Activated naive CD8-positive, alpha-beta T cell treated with anti-CD3 and anti-CD28 coated beads for 36 hours (primary cell): ENCODE results near the gene HOXD9. TPM values are rescaled to one million over a fixed set of nuclear protein-coding genes. Genes with fewer than 3 reads are reported as not detected.

Source experiments
- DNase-seq: peaks from one replicate; pipeline ENCODE4 v3.0.0; 2021
- H3K27ac Mint-ChIP-seq: one replicate; pipeline ENCODE4 v1.8.0; 2022; ENCODE audit warnings: mild to moderate bottlenecking, moderate library complexity, mixed read lengths
- H3K27me3 Mint-ChIP-seq: one replicate; pipeline ENCODE4 v1.8.0; 2022; ENCODE audit warnings: mild to moderate bottlenecking, mixed read lengths
- H3K36me3 Mint-ChIP-seq: one replicate; pipeline ENCODE4 v1.8.0; 2021; ENCODE audit warnings: mild to moderate bottlenecking, mixed read lengths
- H3K4me1 Mint-ChIP-seq: one replicate; pipeline ENCODE4 v1.8.0; 2021; ENCODE audit warnings: mixed read lengths
- H3K4me3 Mint-ChIP-seq: one replicate; pipeline ENCODE4 v1.8.0; 2022; ENCODE audit warnings: mild to moderate bottlenecking, moderate library complexity, mixed read lengths
- H3K9me3 Mint-ChIP-seq: one replicate; pipeline ENCODE4 v1.8.0; 2022; ENCODE audit warnings: mixed read lengths
- total RNA-seq, 2 experiments: library from RNA; stranded (reverse); gene quantifications; one replicate each; pipeline ENCODE4 v1.2.3, GENCODE V29; 2021

HOXD9 gene
- total RNA-seq, 2 experiments from 2014 or later: not detected

GRCh38 chr2:176121190-176122051 is 1.1 kb upstream of the HOXD9 start:
- Mint-ChIP-seq H3K27ac (no peak overlapping the region), H3K9me3 (peaks cover 5% of the 10 kb centered on the region), H3K4me1 (peaks cover 7% of the 10 kb centered on the region), H3K4me3 (no peak overlapping the region), H3K27me3 (peaks cover 95% of the 10 kb centered on the region), H3K36me3 (peaks cover 6% of the 10 kb centered on the region)
- no peak for DNase-seq

GRCh38 chr2:176122052-176122682 is 352 bp upstream of the HOXD9 start:
- Mint-ChIP-seq H3K9me3 (peaks cover 2% of the 10 kb centered on the region), H3K27me3 (peaks cover 95% of the 10 kb centered on the region)

GRCh38 chr2:176123411-176124109 is 1.0 kb downstream of the HOXD9 start:
- Mint-ChIP-seq H3K4me1 (peaks cover 14% of the 10 kb centered on the region), H3K4me3 (peak overlapping the region; percentile 29), H3K27ac (no peak overlapping the region), H3K36me3 (peaks cover 2% of the 10 kb centered on the region), H3K9me3 (peaks cover 2% of the 10 kb centered on the region), H3K27me3 (peaks cover 95% of the 10 kb centered on the region)
- DNase-seq: no peak

More at GRCh38 chr2:176122052-176122682, 352 bp upstream of the HOXD9 start:
- no peak for DNase-seq
- Mint-ChIP-seq H3K36me3 (peaks cover 2% of the 10 kb centered on the region), H3K4me3 (peak overlapping the region; percentile 57), H3K27ac (no peak overlapping the region), H3K4me1 (peaks cover 9% of the 10 kb centered on the region)

GRCh38 chr2:176124110-176124946 is 1.8 kb downstream of the HOXD9 start:
- Mint-ChIP-seq H3K4me3 (peak overlapping the region; percentile 29), H3K9me3 (no peaks in the 10 kb centered on the region), H3K27me3 (peaks cover 95% of the 10 kb centered on the region), H3K4me1 (peaks cover 18% of the 10 kb centered on the region), H3K36me3 (no peaks in the 10 kb centered on the region), H3K27ac (no peak overlapping the region)
- no peak for DNase-seq

- Mint-ChIP-seq H3K27me3 (peaks cover 87% of the 10 kb centered on the region), H3K4me1 (peaks cover 18% of the 10 kb centered on the region), H3K27ac (no peak overlapping the region), H3K4me3 (no peak overlapping the region), H3K36me3 (no peaks in the 10 kb centered on the region), H3K9me3 (no peaks in the 10 kb centered on the region)
- no peak for DNase-seq
These were observed 2.6 kb downstream of the HOXD9 start for GRCh38 chr2:176124947-176125771.

- Mint-ChIP-seq H3K4me3 (no peak overlapping the region), H3K9me3 (no peaks in the 10 kb centered on the region), H3K36me3 (no peaks in the 10 kb centered on the region), H3K27ac (no peak overlapping the region), H3K27me3 (peaks cover 87% of the 10 kb centered on the region), H3K4me1 (peaks cover 18% of the 10 kb centered on the region)
- DNase-seq: no peak
These were observed 3.2 kb downstream of the HOXD9 start for GRCh38 chr2:176125772-176126054.

- peaks cover 87% of the 10 kb centered on the region for H3K27me3 Mint-ChIP-seq
- no peak overlapping the region for H3K4me3 Mint-ChIP-seq
- no peaks in the 10 kb centered on the region for H3K36me3 Mint-ChIP-seq
- H3K27ac Mint-ChIP-seq: no peak overlapping the region
- DNase-seq: peak; percentile 44
- H3K4me1 Mint-ChIP-seq: peaks cover 27% of the 10 kb centered on the region
- H3K9me3 Mint-ChIP-seq: no peaks in the 10 kb centered on the region
These were observed 4.6 kb downstream of the HOXD9 start for GRCh38 chr2:176126929-176127773.

- peaks cover 30% of the 10 kb centered on the region for H3K4me1 Mint-ChIP-seq
- DNase-seq: no peak
- no peaks in the 10 kb centered on the region for H3K9me3 Mint-ChIP-seq
- no peak overlapping the region for H3K27ac Mint-ChIP-seq
- H3K4me3 Mint-ChIP-seq: no peak overlapping the region
- H3K36me3 Mint-ChIP-seq: no peaks in the 10 kb centered on the region
- H3K27me3 Mint-ChIP-seq: peaks cover 88% of the 10 kb centered on the region
These were observed 5.2 kb downstream of the HOXD9 start for GRCh38 chr2:176127774-176128072.

GRCh38 chr2:176128172-176128981 is 5.9 kb downstream of the HOXD9 start:
- Mint-ChIP-seq H3K36me3 (no peaks in the 10 kb centered on the region), H3K27me3 (peaks cover 91% of the 10 kb centered on the region), H3K4me3 (no peak overlapping the region), H3K4me1 (peaks cover 33% of the 10 kb centered on the region), H3K9me3 (no peaks in the 10 kb centered on the region), H3K27ac (peak overlapping the region; percentile 39)
- DNase-seq: no peak

GRCh38 chr2:176128982-176129796 is 6.7 kb downstream of the HOXD9 start, which contains the start of gene HOXD8:
Gene HOXD8 (plus strand): TSS chr2:176129705. CDS start chr2:176130367, 662 bp downstream.
- Mint-ChIP-seq H3K27ac (no peak within 1 kb of the TSS), H3K4me3 (peak within 1 kb of the TSS; percentile 43), H3K9me3 (no peaks in the 10 kb centered on the region), H3K36me3 (no peaks in the 10 kb centered on the region), H3K27me3 (peaks cover 91% of the 10 kb centered on the region), H3K4me1 (peaks cover 28% of the 10 kb centered on the region)
- no peak for DNase-seq

GRCh38 chr2:176129813-176130146 is 7.3 kb downstream of the HOXD9 start:
- no peaks in the 10 kb centered on the region for H3K36me3 Mint-ChIP-seq
- no peaks in the 10 kb centered on the region for H3K9me3 Mint-ChIP-seq
- peak overlapping the region; percentile 29 for H3K4me3 Mint-ChIP-seq
- H3K27ac Mint-ChIP-seq: no peak overlapping the region
- H3K27me3 Mint-ChIP-seq: peaks cover 91% of the 10 kb centered on the region
- DNase-seq: no peak
- H3K4me1 Mint-ChIP-seq: peaks cover 28% of the 10 kb centered on the region
